ENCODE data around the gene EIF3A.

The EIF3A gene, protein sequence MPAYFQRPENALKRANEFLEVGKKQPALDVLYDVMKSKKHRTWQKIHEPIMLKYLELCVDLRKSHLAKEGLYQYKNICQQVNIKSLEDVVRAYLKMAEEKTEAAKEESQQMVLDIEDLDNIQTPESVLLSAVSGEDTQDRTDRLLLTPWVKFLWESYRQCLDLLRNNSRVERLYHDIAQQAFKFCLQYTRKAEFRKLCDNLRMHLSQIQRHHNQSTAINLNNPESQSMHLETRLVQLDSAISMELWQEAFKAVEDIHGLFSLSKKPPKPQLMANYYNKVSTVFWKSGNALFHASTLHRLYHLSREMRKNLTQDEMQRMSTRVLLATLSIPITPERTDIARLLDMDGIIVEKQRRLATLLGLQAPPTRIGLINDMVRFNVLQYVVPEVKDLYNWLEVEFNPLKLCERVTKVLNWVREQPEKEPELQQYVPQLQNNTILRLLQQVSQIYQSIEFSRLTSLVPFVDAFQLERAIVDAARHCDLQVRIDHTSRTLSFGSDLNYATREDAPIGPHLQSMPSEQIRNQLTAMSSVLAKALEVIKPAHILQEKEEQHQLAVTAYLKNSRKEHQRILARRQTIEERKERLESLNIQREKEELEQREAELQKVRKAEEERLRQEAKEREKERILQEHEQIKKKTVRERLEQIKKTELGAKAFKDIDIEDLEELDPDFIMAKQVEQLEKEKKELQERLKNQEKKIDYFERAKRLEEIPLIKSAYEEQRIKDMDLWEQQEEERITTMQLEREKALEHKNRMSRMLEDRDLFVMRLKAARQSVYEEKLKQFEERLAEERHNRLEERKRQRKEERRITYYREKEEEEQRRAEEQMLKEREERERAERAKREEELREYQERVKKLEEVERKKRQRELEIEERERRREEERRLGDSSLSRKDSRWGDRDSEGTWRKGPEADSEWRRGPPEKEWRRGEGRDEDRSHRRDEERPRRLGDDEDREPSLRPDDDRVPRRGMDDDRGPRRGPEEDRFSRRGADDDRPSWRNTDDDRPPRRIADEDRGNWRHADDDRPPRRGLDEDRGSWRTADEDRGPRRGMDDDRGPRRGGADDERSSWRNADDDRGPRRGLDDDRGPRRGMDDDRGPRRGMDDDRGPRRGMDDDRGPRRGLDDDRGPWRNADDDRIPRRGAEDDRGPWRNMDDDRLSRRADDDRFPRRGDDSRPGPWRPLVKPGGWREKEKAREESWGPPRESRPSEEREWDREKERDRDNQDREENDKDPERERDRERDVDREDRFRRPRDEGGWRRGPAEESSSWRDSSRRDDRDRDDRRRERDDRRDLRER (N-terminal part only)

GRCh38 chr10:119080521-119081259 lies at the start of gene EIF3A:
Gene EIF3A, minus strand, starts transcription at chr10:119080817. Its CDS starts 141 bp downstream, at chr10:119080676.
- TF ChIP-seq CTCF (IDR thresholded peaks at IDR 0.05), result no peak

DNA sequence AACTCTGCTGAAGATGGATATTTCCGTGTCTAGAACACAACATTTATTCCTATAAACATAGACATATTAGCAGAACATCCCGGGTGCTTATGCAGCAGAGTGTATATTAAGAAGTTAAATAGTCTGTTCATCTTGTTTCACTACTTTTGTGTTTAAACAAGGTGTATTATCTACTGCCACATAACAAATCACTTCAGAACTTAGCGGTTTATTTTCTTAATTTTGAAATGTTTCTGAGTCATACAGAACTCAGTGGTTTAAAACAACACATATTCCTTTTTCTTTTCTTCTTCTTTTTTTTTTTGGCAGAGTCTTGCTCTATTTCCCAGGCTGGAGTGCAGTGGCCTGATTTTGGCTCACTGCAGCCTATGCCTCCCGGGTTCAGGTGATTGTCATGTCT lies 49.1 kb upstream of the EIF3A start:
- TF ChIP-seq CTCF (IDR thresholded peaks at IDR 0.05), result no peak

- no peak for TF ChIP-seq CTCF (IDR thresholded peaks at IDR 0.05)
Observed at GRCh38 chr10:119125942-119126341, 45.3 kb upstream of the EIF3A start.

DNA sequence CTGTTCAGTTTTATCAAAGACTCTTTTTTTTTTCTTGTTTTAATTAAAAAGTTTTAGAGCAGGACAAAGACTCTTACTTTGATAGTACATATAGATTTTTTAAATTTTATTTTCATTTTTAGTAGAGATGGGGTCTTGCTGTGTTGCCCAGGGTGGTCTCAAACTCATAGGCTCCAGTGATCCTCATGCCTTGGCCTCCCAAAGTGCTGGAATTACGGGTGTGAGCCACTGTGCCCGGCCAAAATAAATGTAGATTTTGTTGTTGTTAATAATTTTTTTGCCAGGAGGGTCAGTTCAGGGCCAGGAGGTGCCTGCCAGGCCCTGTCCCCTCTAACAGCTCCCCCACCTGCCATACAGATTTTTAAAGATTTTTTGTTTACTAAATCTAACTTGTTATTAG lies 40.3 kb upstream of the EIF3A start:
- no peak for TF ChIP-seq CTCF (IDR thresholded peaks at IDR 0.05)

GRCh38 chr10:119120413-119120867 lies 39.8 kb upstream of the EIF3A start:
- TF ChIP-seq CTCF (IDR thresholded peaks at IDR 0.05), result no peak

GRCh38 chr10:119119400-119119799 lies 38.8 kb upstream of the EIF3A start:
- no peak for TF ChIP-seq CTCF (IDR thresholded peaks at IDR 0.05)

Data from LNCAP (cell line).